ENCODE data around the gene LIN37.

DNA sequence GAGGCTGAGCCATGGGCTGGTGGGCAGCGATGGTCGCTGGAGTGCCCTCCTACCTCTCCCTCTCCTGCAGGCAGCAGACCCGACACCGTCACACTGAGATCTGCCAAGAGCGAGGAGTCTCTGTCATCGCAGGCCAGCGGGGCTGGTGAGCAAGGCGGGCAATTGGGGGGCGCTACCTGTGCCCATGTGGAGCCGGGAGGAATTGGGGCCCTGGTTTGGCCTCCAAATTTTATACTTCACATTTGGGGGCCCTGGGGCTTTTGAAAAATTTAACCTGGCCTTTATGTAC is 36.9 kb downstream of the LIN37 start:
- TF ChIP-seq, protein P1, sequence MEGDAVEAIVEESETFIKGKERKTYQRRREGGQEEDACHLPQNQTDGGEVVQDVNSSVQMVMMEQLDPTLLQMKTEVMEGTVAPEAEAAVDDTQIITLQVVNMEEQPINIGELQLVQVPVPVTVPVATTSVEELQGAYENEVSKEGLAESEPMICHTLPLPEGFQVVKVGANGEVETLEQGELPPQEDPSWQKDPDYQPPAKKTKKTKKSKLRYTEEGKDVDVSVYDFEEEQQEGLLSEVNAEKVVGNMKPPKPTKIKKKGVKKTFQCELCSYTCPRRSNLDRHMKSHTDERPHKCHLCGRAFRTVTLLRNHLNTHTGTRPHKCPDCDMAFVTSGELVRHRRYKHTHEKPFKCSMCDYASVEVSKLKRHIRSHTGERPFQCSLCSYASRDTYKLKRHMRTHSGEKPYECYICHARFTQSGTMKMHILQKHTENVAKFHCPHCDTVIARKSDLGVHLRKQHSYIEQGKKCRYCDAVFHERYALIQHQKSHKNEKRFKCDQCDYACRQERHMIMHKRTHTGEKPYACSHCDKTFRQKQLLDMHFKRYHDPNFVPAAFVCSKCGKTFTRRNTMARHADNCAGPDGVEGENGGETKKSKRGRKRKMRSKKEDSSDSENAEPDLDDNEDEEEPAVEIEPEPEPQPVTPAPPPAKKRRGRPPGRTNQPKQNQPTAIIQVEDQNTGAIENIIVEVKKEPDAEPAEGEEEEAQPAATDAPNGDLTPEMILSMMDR (IDR thresholded peaks at IDR 0.05; ENCODE audit: low read depth, low read length), result no peak
- TF ChIP-seq EZH2phosphoT487 (IDR thresholded peaks at IDR 0.05; ENCODE audit: low read depth), result no peak
